ENCODE results near the gene KBTBD3.
A peak's percentile ranks its signal among the peaks of the same experiment; 100 is the strongest.

Gene KBTBD3

GRCh38 chr11:106076919-106077608 is at the start of gene KBTBD3:
Gene KBTBD3, minus strand, starts transcription at chr11:106077347. Its CDS starts 18,250 bp downstream, at chr11:106059097.
- DNase-seq = peak; percentile 98

GRCh38 chr11:106121570-106122320 is 44.6 kb upstream of the KBTBD3 start:
- no peak for DNase-seq

GRCh38 chr11:106105986-106106385 is 28.8 kb upstream of the KBTBD3 start:
- no peak for DNase-seq

GRCh38 chr11:106101819-106102218 is 24.7 kb upstream of the KBTBD3 start:
- no peak for DNase-seq

- no peak for DNase-seq
Observed at GRCh38 chr11:106101370-106101769, 24.2 kb upstream of the KBTBD3 start.

GRCh38 chr11:106098893-106099553 is 21.9 kb upstream of the KBTBD3 start:
- DNase-seq = no peak

GRCh38 chr11:106092446-106092845 is 15.3 kb upstream of the KBTBD3 start:
- no peak for DNase-seq

GRCh38 chr11:106091480-106092123 is 14.5 kb upstream of the KBTBD3 start:
- no peak for DNase-seq

- no peak for DNase-seq
Observed at GRCh38 chr11:106088896-106089295, 11.7 kb upstream of the KBTBD3 start.

GRCh38 chr11:106087815-106088435 is 10.8 kb upstream of the KBTBD3 start:
- DNase-seq = peak; percentile 18 to 33

- DNase-seq = no peak
Observed at GRCh38 chr11:106086850-106087249, 9.7 kb upstream of the KBTBD3 start.

- DNase-seq = no peak
Observed at GRCh38 chr11:106086135-106086534, 9.0 kb upstream of the KBTBD3 start.

- no peak for DNase-seq
Observed at GRCh38 chr11:106082096-106082495, 4.9 kb upstream of the KBTBD3 start.

- no peak for DNase-seq
Observed at GRCh38 chr11:106077609-106078455, 685 bp upstream of the KBTBD3 start, which contains the start of gene AASDHPPT. Gene AASDHPPT, plus strand, starts transcription at chr11:106077662. Its CDS starts 49 bp downstream, at chr11:106077711.

- no peak for DNase-seq
Observed at GRCh38 chr11:106076171-106076918, 802 bp downstream of the KBTBD3 start.

- DNase-seq = no peak
Observed at GRCh38 chr11:106072804-106073203, 4.3 kb downstream of the KBTBD3 start.

- DNase-seq = no peak
Observed at GRCh38 chr11:106070606-106071005, 6.5 kb downstream of the KBTBD3 start.

GRCh38 chr11:106063009-106063408 is 14.1 kb downstream of the KBTBD3 start:
- no peak for DNase-seq

- DNase-seq = no peak
Observed at GRCh38 chr11:106061954-106062949, 14.9 kb downstream of the KBTBD3 start.
